Chondrocyte (in vitro differentiated cells): ENCODE results near the gene NFIL3. TPM values are rescaled to one million over a fixed set of nuclear protein-coding genes. Genes with fewer than 3 reads are reported as not detected.
A peak's percentile ranks its signal among the peaks of the same experiment; 100 is the strongest.

Experiments used
- DNase-seq: peaks from one replicate; pipeline ENCODE4 v3.0.0; 2021; ENCODE audit warnings: mixed read lengths, low spot score
- H3K27ac Mint-ChIP-seq: one replicate; pipeline ENCODE4 v1.8.0; 2021; ENCODE audit warnings: mild to moderate bottlenecking, moderate library complexity, mixed read lengths; ENCODE audit not compliant: unreplicated experiment
- H3K27me3 Mint-ChIP-seq: 2 replicates; pipeline ENCODE4 v1.8.0; 2021; ENCODE audit warnings: low read depth, mixed read lengths
- H3K36me3 Mint-ChIP-seq: 2 replicates; pipeline ENCODE4 v1.8.0; 2021; ENCODE audit warnings: low read depth, mixed read lengths
- H3K4me1 Mint-ChIP-seq: 2 replicates; pipeline ENCODE4 v1.8.0; 2021; ENCODE audit warnings: low read depth, mild to moderate bottlenecking, mixed read lengths
- H3K4me3 Mint-ChIP-seq: one replicate; pipeline ENCODE4 v1.8.0; 2021; ENCODE audit warnings: mild to moderate bottlenecking, moderate library complexity, mixed read lengths; ENCODE audit not compliant: unreplicated experiment
- H3K9me3 Mint-ChIP-seq: 2 replicates; pipeline ENCODE4 v1.8.0; 2021; ENCODE audit warnings: low read depth, mixed read lengths
- total RNA-seq: library from RNA; stranded (reverse); gene quantifications from 3 replicates; pipeline ENCODE4 v1.2.1, GENCODE V29; 2021
- TF ChIP-seq, protein P1 (sequence below): fragments of 200-600 bp; sonication (generic); IDR thresholded peaks from 2 replicates; pipeline ENCODE4 v1.5.0; 2021; ENCODE audit warnings: antibody characterized with exemption, mild to moderate bottlenecking, moderate library complexity

The NFIL3 gene
- total RNA-seq, 1 donor from 2014 or later = 43.2 TPM

DNA sequence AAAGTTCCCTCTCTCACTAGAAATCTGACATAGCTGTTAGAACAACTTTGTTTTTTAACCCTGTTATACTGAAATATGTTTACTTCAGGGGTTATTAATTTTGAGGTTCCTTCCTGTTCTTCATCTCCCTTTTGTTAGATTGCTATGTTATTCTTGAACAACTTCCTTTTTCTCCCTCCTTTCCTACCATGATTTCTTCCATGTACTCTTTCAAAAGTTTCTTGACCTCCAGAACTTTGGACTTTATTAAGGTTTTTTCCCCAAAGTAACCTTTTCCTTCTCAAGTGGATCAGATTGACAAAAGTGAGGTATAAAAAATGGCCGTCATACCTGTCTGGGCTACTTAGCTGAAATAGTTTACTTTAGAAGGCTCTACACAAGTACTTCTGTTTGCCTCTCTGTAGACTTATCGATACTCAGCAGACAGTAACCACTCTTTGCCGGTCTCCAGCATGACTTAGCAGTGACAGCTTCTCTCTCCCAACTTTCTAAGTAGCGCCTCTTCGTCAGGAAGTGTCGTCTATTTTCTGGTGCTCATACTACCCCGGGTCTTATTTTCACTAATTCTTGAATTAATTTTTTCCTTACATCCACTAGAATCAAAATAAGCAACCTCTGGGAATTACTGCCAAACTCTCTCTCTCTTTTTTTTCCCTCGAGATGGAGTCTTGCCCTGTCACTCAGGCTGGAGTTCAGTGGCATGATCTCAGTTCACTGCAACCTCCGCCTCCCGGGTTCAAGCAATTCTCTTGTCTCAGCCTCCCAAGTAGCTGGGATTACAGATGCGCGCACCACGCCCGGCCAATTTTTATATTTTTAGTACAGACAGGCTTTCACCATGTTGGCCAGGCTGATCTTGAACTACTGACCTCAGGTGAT is 19.7 kb downstream of the NFIL3 start:
- Mint-ChIP-seq H3K4me1 (no peaks in the 10 kb centered on the region), H3K4me3 (no peak overlapping the region), H3K27me3 (no peaks in the 10 kb centered on the region), H3K36me3 (peaks cover 14% of the 10 kb centered on the region), H3K27ac (no peak overlapping the region), H3K9me3 (no peaks in the 10 kb centered on the region)
- TF ChIP-seq, protein P1, sequence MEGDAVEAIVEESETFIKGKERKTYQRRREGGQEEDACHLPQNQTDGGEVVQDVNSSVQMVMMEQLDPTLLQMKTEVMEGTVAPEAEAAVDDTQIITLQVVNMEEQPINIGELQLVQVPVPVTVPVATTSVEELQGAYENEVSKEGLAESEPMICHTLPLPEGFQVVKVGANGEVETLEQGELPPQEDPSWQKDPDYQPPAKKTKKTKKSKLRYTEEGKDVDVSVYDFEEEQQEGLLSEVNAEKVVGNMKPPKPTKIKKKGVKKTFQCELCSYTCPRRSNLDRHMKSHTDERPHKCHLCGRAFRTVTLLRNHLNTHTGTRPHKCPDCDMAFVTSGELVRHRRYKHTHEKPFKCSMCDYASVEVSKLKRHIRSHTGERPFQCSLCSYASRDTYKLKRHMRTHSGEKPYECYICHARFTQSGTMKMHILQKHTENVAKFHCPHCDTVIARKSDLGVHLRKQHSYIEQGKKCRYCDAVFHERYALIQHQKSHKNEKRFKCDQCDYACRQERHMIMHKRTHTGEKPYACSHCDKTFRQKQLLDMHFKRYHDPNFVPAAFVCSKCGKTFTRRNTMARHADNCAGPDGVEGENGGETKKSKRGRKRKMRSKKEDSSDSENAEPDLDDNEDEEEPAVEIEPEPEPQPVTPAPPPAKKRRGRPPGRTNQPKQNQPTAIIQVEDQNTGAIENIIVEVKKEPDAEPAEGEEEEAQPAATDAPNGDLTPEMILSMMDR = no peak
- no peak for DNase-seq

DNA sequence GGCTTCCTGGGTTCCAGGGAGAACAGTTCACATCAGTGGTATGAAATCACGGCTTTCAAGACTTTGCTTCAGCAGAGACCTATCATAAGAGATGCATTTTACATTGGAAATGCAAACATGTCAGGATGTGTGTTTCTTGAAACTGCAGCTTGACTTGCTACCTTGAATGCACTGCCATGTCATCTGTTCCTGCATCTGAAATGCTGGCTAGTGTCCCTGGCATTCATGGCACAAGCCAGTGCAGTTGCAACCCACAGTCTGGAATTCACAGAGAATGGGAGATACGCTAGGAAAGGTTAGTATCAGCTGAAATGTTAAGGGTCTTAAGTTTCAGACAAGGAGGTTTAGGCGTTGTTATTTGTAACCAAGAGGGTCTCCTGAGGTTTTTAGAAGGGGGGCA is 24.7 kb downstream of the NFIL3 start:
- peaks cover 17% of the 10 kb centered on the region for H3K4me1 Mint-ChIP-seq
- H3K4me3 Mint-ChIP-seq = no peak overlapping the region
- H3K36me3 Mint-ChIP-seq = no peaks in the 10 kb centered on the region
- no peaks in the 10 kb centered on the region for H3K9me3 Mint-ChIP-seq
- TF ChIP-seq, protein P1 = no peak
- DNase-seq = no peak
- H3K27me3 Mint-ChIP-seq = no peaks in the 10 kb centered on the region
- no peak overlapping the region for H3K27ac Mint-ChIP-seq

DNA sequence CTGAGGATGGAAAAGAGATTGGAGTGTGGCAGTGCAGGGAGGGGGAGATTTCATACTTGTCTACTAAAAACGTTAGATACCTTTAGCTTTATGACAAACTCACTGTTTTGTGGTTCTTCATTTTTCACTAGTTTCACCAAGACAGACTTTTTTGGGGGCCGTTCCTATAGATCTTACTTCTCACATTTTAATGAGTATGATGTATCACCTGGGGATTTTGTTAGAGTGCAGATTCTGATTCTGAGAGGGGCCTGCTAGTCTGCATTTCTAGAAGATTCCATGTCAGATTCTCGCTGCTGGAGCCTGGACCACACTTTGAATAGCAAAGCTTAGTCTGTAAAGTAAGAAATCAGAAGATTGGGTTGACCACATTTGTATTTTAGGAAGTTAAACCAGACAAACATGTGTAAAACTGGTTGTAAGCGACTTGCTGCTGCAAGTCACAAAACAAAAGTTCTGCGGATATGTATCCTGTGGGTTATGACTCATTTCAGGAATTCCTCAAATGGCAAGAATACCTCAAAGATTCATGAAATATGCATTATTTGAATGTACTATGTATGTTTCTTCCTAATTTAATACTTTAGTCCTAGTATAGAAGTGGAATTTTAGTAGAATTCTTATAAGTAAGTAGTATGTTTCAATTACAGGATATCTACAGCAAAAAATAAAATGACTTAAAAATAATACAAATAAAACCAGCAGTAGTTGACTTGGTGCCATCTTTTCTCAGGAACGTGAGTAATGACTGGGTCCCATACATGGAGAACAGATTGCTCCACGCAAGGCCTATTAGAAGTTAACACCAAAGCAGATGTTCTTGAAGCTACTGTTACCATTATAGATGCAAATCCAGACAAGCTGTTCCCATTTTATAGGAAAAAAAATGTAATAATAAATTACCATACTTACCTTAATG is 27.8 kb downstream of the NFIL3 start:
- DNase-seq = no peak
- TF ChIP-seq, protein P1 = no peak
- Mint-ChIP-seq H3K4me3 (no peak overlapping the region), H3K36me3 (no peaks in the 10 kb centered on the region), H3K27ac (peak overlapping the region; percentile 55), H3K27me3 (no peaks in the 10 kb centered on the region), H3K4me1 (peaks cover 17% of the 10 kb centered on the region), H3K9me3 (no peaks in the 10 kb centered on the region)

DNA sequence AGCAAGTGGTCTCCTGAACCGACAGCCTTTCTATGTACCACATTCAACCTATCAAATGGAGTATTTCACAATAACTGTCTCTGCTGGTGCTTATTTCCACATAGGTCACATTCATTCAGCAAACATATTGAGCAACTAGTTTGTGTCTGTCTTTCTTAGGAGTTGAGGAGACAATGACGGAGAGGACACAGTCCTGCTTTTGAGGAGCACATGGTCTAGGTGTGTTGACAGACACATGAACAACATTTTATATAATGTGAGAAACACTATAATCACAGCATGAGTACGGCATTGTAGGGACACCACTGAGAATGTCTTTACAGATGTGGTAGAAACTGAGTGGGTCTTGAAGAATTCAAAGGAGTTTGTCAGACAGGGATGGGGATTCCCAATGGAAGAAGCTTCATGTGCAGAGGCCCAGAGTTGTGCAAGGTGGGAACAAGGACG is 28.5 kb downstream of the NFIL3 start:
- peaks cover 17% of the 10 kb centered on the region for H3K4me1 Mint-ChIP-seq
- DNase-seq = no peak
- H3K9me3 Mint-ChIP-seq = no peaks in the 10 kb centered on the region
- TF ChIP-seq, protein P1 = no peak
- H3K27me3 Mint-ChIP-seq = no peaks in the 10 kb centered on the region
- H3K36me3 Mint-ChIP-seq = no peaks in the 10 kb centered on the region
- no peak overlapping the region for H3K27ac Mint-ChIP-seq
- H3K4me3 Mint-ChIP-seq = no peak overlapping the region

DNA sequence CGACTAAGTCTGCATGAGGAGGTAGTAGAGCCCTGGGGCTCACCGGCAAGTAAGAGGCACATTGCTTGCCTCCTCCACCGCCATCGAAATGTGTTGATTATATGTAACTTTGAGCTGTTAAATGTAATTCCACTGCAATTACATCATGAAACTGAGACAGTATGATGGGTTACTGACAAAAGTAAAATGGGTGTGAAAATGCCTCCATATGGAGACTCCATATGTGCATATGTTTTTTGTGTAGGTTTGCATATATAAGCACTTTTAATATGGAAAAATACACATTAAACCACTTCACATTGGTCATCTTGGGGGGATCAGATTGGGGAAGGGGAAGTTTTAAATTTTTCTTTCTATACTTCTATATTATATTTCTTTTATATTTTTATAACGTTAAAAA is 29.8 kb downstream of the NFIL3 start:
- TF ChIP-seq, protein P1 = no peak
- Mint-ChIP-seq H3K27ac (no peak overlapping the region), H3K36me3 (no peaks in the 10 kb centered on the region), H3K27me3 (no peaks in the 10 kb centered on the region), H3K4me1 (peaks cover 17% of the 10 kb centered on the region), H3K9me3 (no peaks in the 10 kb centered on the region), H3K4me3 (no peak overlapping the region)
- DNase-seq = no peak
